ENCODE data around the gene GSG1L. TPM values are rescaled to one million over a fixed set of nuclear protein-coding genes. Genes with fewer than 3 reads are reported as not detected.
A peak's percentile ranks its signal among the peaks of the same experiment; 100 is the strongest.

The GSG1L gene
- total RNA-seq, 1 donor from 2014 or later, result not detected

GRCh38 chr16:27977966-27978365 is 85.5 kb downstream of the GSG1L start:
- Mint-ChIP-seq H3K4me1 (no peaks in the 10 kb centered on the region), H3K9me3 (peaks cover 3% of the 10 kb centered on the region), H3K27ac (ENCODE audit: unreplicated experiment) (no peak overlapping the region), H3K36me3 (ENCODE audit: low read depth) (no peaks in the 10 kb centered on the region), H3K27me3 (ENCODE audit: low read depth) (peaks cover 41% of the 10 kb centered on the region), H3K4me3 (no peak overlapping the region)
- no peak for DNase-seq (ENCODE audit: low read depth, low spot score)
- TF ChIP-seq CTCF (conservative IDR thresholded peaks at IDR 0.05), result no peak

- peaks cover 37% of the 10 kb centered on the region for H3K27me3 Mint-ChIP-seq (ENCODE audit: low read depth)
- no peak for TF ChIP-seq CTCF (conservative IDR thresholded peaks at IDR 0.05)
- H3K4me1 Mint-ChIP-seq, result no peaks in the 10 kb centered on the region
- no peak overlapping the region for H3K27ac Mint-ChIP-seq (ENCODE audit: unreplicated experiment)
- no peak overlapping the region for H3K4me3 Mint-ChIP-seq
- no peaks in the 10 kb centered on the region for H3K9me3 Mint-ChIP-seq
- no peaks in the 10 kb centered on the region for H3K36me3 Mint-ChIP-seq (ENCODE audit: low read depth)
- DNase-seq (ENCODE audit: low read depth, low spot score), result no peak
Observed at GRCh38 chr16:27976990-27977389, 86.5 kb downstream of the GSG1L start.

- H3K27ac Mint-ChIP-seq (ENCODE audit: unreplicated experiment), result no peak overlapping the region
- no peak overlapping the region for H3K4me3 Mint-ChIP-seq
- no peak for TF ChIP-seq CTCF (conservative IDR thresholded peaks at IDR 0.05)
- DNase-seq (ENCODE audit: low read depth, low spot score), result no peak
- no peaks in the 10 kb centered on the region for H3K4me1 Mint-ChIP-seq
- H3K9me3 Mint-ChIP-seq, result no peaks in the 10 kb centered on the region
- H3K27me3 Mint-ChIP-seq (ENCODE audit: low read depth), result peaks cover 44% of the 10 kb centered on the region
- H3K36me3 Mint-ChIP-seq (ENCODE audit: low read depth), result no peaks in the 10 kb centered on the region
Observed at GRCh38 chr16:27974896-27975540, 88.5 kb downstream of the GSG1L start.

GRCh38 chr16:27973678-27974077 is 89.8 kb downstream of the GSG1L start:
- Mint-ChIP-seq H3K27me3 (ENCODE audit: low read depth) (peaks cover 37% of the 10 kb centered on the region), H3K4me3 (no peak overlapping the region), H3K4me1 (no peaks in the 10 kb centered on the region), H3K9me3 (no peaks in the 10 kb centered on the region), H3K27ac (ENCODE audit: unreplicated experiment) (no peak overlapping the region), H3K36me3 (ENCODE audit: low read depth) (no peaks in the 10 kb centered on the region)
- no peak for DNase-seq (ENCODE audit: low read depth, low spot score)
- no peak for TF ChIP-seq CTCF (conservative IDR thresholded peaks at IDR 0.05)

GRCh38 chr16:27972500-27972899 is 91.0 kb downstream of the GSG1L start:
- no peak for DNase-seq (ENCODE audit: low read depth, low spot score)
- peak; percentile 67 for TF ChIP-seq CTCF (conservative IDR thresholded peaks at IDR 0.05)
- Mint-ChIP-seq H3K9me3 (no peaks in the 10 kb centered on the region), H3K4me1 (no peaks in the 10 kb centered on the region), H3K27ac (ENCODE audit: unreplicated experiment) (no peak overlapping the region), H3K4me3 (no peak overlapping the region), H3K27me3 (ENCODE audit: low read depth) (peaks cover 36% of the 10 kb centered on the region), H3K36me3 (ENCODE audit: low read depth) (no peaks in the 10 kb centered on the region)

All from neural crest cell (in vitro differentiated cells).